GM12873 (cell line): ENCODE data around the gene CD2.

Source experiments
- TF ChIP-seq, protein P1 (sequence below): IDR thresholded peaks from 2 replicates; pipeline ENCODE4 v1.5.1; 2012; ENCODE audit warnings: low read depth, mild to moderate bottlenecking, moderate library complexity, low read length, control low read depth; ENCODE audit not compliant: insufficient read depth; ENCODE audit errors: missing control alignments

CD2 gene

DNA sequence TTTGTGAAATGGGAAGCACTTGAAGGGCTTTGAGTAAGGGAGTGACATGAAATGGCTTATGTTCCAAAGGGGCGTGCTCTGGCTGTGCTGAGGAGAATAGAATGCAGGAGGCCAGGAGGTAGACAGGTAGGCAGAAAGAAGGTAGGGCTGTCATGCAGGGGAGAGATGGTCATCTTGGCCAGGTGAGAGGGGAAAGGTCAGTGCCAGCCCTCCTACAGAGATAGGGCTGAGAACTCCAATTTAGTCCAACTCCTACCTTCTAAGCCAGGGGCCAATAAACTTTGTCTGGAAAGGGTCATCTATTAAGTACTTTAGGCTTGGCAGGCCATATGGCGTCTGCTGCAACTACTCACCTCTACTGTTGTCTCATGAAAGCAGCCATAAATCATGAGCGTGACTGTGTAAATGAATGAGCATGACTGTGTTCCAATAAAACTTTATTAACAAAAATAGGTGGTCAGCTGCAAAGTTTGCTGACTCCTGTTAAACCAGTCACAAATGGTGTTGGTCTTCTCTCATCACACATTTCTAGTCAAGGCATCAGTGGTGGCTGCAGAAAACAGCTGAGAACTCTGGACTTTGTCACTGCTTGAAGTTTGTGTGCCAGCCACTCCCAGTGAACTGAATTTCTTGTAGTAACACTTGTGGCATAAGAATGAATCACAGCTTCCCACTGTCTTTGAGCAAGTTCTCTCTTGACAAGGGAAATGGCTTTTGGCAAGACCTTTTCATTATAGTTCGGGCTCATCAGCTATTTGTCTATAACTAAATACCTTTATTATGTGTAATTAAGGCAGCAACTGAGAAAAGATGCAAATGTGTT, 32.0 kb upstream of the CD2 start:
- TF ChIP-seq, protein P1, sequence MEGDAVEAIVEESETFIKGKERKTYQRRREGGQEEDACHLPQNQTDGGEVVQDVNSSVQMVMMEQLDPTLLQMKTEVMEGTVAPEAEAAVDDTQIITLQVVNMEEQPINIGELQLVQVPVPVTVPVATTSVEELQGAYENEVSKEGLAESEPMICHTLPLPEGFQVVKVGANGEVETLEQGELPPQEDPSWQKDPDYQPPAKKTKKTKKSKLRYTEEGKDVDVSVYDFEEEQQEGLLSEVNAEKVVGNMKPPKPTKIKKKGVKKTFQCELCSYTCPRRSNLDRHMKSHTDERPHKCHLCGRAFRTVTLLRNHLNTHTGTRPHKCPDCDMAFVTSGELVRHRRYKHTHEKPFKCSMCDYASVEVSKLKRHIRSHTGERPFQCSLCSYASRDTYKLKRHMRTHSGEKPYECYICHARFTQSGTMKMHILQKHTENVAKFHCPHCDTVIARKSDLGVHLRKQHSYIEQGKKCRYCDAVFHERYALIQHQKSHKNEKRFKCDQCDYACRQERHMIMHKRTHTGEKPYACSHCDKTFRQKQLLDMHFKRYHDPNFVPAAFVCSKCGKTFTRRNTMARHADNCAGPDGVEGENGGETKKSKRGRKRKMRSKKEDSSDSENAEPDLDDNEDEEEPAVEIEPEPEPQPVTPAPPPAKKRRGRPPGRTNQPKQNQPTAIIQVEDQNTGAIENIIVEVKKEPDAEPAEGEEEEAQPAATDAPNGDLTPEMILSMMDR, result no peak

DNA sequence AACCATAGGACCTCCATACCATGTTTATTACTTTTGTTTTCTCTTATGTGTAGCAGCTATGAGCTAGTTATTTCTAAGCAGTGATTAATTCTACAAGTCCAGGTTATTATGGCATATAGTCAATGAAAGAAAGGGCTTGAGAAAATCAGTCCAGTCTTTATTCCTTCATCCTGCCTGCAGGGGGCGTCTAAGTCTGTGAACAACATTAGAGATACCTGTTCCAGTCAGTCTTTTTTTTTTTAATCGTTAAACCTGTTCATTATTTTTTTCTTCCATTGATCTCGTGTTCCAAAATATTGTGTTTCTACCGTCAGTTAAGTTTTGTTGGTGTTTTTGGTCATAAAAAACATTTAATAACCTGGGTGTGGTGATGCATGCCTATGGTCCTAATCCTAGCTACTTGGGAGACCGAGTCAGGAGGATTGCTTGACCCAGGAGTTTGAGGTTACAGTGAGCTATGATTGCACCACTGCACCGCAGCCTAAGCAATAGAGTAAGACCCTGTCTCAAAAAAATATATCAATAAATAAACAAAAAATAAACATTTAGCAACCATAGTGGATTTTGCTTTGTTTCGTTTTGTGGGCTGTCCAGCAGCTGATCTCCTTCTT, 29.4 kb upstream of the CD2 start:
- TF ChIP-seq, protein P1, result peak; percentile 75

DNA sequence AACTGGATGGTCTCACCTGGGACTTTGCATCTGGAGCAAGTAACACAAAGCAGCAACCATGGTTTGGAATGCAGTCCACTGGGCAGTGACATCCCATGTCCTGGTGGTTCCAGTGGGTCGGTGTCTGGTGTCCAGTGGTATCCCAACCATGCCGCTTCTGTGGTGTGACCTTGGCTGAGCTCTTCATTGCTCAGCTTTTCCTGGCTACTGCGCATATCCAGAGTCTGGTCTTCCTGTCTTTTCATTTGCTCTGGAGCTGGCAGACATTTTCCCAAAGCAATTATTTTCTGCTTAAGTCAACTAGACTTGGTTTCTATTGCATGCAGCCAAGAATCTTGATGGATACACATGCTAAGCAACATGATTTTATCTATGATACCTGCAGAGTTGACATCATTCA, 28.4 kb upstream of the CD2 start:
- TF ChIP-seq, protein P1, result no peak

DNA sequence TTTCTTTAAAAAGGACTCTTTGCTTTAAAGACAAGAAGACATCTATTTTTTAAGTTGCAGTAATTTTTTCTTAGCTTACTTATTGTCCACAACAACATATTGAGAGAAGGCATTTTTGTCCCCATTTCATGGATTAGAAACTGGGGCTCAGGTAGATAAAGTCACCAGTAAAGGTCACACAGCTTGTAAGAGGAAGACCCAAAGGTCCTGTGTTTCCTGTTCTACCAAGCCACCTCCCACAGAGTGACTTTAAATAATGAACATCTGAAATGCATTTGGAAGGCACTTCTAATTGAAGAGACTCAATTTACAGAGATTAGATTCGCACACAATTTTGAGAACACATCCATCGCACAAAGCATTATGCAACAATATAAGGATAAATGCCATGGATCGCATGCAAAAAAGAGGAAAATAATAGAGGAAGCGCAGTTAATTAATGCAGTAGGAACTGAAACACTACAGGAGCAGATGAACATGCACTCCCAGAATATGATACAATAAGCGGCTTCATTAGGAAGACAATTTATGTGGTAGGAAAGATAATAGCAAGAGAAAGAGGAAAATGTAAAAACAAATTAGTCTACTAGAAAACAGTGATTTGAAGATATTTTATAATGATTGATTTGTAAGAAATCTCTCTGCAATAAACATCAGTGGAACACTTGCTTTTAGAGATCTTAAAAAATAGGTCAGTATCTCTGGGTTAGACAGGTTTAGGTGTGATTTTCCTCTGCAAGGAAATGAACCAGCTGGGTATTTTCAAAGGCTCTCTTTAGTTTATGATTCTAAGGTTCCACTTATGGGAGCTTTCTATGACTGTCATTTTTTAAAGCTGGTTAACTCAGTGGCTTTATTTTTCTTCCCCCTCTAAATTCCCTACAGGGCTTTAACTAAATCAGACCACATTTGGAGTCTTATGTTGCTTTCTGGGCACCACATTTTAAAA, 27.1 kb upstream of the CD2 start:
- TF ChIP-seq, protein P1, result no peak

DNA sequence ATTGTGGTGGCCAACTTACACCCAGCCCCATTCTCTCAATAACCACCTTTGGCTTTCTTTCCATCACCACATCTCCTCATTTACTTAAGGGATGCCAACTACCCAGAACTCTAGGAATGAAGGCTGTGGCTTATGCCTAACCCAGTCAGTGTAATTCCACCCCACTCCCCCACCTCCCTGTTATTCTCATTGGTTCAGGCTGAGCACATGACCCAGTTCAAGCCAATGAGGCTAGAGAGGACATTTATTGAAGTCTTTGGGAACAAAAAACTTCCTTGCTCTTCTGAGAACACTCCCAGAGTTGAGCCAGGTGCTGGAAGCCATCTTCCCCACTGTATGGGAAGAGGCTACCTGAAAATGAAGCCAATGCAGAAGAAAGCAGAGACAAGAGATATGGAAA, 22.8 kb upstream of the CD2 start:
- TF ChIP-seq, protein P1, result no peak

DNA sequence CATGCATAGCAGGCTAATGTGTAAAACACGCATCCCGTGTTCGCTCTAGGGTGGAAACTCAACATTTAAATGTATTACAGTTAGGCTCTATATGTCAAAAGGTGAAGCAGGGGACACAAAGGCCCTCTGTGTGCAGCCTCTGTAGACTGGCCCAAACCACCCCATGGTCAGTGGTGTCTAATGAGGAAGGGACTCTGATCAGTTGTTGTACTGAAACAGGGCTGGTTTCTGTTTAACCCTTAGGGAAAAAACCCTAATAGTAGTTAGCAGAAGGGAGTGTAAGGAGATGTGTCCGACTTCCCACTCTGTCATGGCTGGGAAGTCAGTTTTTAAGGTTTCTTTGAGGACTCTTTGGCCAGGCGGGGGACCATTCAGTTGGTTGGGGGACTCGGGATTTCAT, 21.5 kb upstream of the CD2 start:
- TF ChIP-seq, protein P1, result no peak
